Measurements from ENCODE around the gene ZDHHC6. TPM values are rescaled to one million over a fixed set of nuclear protein-coding genes. Genes with fewer than 3 reads are reported as not detected.

ZDHHC6 gene
- total RNA-seq, 1 experiment from 2014 or later, result 88.5 TPM

DNA sequence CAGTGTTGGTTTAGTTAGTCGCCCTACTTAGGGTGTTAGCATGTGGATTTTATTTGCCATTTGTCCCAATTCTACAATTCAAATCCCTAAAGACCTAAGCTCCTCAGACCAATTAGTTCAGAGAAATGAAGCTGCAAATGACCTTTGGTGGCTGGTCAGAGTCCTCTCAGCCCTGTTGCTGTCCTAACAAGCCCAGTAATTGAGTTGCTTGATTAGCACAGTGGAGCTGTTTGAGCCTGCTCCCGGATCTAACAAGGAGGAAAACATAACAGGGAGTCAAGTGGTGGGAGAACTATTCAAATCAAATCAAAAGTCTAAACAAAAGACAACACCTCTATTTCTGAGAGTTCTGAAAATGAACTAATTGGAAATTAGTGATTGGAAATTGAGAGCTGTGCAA, 22.1 kb downstream of the ZDHHC6 start:
- DNase-seq (ENCODE audit: low read depth, low spot score), result no peak
- H3K27me3 ChIP-seq (ENCODE audit: insufficient read depth, low read length), result no peaks in the 10 kb centered on the region
- no peak for ATAC-seq
- H3K9me2 ChIP-seq (ENCODE audit: insufficient read depth), result no peaks in the 10 kb centered on the region
- CTCF ChIA-PET, result interaction anchor here (1.5 to 2.5 kb wide), 2 partner anchors 10 to 109 kb away, joined by 4 to 5 read pairs; no protein-coding TSS in a partner anchor
- no peak overlapping the region for H3K9ac ChIP-seq (ENCODE audit: low read length)
- H3K4me2 ChIP-seq (ENCODE audit: low read length), result no peak overlapping the region
- H3K79me2 ChIP-seq (ENCODE audit: insufficient read depth, low read length), result no peaks in the 10 kb centered on the region
- POLR2A ChIA-PET, result no interaction called here
- H2AFZ ChIP-seq (ENCODE audit: low read depth, low read length, poor library complexity, severe bottlenecking), result no peak overlapping the region
- TF ChIP-seq POLR2AphosphoS5 (IDR thresholded peaks at IDR 0.05; ENCODE audit: low read depth, low read length) (no peak), YY1 (IDR thresholded peaks at IDR 0.05; ENCODE audit: extremely low read depth, insufficient replicate concordance, low read depth, low read length) (no peak), SIN3A (IDR thresholded peaks at IDR 0.05; ENCODE audit: low read depth) (no peak), CBX3 (IDR thresholded peaks at IDR 0.05; ENCODE audit: low read depth) (no peak), EGR1 (IDR thresholded peaks at IDR 0.05; ENCODE audit: low read depth) (no peak), RAD21 (IDR thresholded peaks at IDR 0.05; ENCODE audit: low read depth) (no peak), EZH2 (IDR thresholded peaks at IDR 0.05) (no peak), TCF7L2 (IDR thresholded peaks at IDR 0.05; ENCODE audit: borderline replicate concordance, extremely low read depth, insufficient read depth, insufficient read length) (no peak), CEBPB (IDR thresholded peaks at IDR 0.05; ENCODE audit: low read depth) (no peak), ELF1 (IDR thresholded peaks at IDR 0.05; ENCODE audit: borderline replicate concordance, low read depth) (no peak), FOSL1 (IDR thresholded peaks at IDR 0.05; ENCODE audit: low read depth) (no peak), SP1 (IDR thresholded peaks at IDR 0.05; ENCODE audit: low read depth) (no peak), ZFX (IDR thresholded peaks at IDR 0.05) (no peak), ZNF274 (IDR thresholded peaks at IDR 0.05; ENCODE audit: low read depth, low read length) (no peak)
- TF ChIP-seq, protein P1, sequence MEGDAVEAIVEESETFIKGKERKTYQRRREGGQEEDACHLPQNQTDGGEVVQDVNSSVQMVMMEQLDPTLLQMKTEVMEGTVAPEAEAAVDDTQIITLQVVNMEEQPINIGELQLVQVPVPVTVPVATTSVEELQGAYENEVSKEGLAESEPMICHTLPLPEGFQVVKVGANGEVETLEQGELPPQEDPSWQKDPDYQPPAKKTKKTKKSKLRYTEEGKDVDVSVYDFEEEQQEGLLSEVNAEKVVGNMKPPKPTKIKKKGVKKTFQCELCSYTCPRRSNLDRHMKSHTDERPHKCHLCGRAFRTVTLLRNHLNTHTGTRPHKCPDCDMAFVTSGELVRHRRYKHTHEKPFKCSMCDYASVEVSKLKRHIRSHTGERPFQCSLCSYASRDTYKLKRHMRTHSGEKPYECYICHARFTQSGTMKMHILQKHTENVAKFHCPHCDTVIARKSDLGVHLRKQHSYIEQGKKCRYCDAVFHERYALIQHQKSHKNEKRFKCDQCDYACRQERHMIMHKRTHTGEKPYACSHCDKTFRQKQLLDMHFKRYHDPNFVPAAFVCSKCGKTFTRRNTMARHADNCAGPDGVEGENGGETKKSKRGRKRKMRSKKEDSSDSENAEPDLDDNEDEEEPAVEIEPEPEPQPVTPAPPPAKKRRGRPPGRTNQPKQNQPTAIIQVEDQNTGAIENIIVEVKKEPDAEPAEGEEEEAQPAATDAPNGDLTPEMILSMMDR (IDR thresholded peaks at IDR 0.05 in 2 of 3, conservative IDR thresholded peaks at IDR 0.05 in 1 of 3; ENCODE audit: borderline replicate concordance in 1 of 3, insufficient read depth in 1 of 3, low read depth in 2 of 3, low read length in 2 of 3), result no peak
- TF ChIP-seq, protein P2, sequence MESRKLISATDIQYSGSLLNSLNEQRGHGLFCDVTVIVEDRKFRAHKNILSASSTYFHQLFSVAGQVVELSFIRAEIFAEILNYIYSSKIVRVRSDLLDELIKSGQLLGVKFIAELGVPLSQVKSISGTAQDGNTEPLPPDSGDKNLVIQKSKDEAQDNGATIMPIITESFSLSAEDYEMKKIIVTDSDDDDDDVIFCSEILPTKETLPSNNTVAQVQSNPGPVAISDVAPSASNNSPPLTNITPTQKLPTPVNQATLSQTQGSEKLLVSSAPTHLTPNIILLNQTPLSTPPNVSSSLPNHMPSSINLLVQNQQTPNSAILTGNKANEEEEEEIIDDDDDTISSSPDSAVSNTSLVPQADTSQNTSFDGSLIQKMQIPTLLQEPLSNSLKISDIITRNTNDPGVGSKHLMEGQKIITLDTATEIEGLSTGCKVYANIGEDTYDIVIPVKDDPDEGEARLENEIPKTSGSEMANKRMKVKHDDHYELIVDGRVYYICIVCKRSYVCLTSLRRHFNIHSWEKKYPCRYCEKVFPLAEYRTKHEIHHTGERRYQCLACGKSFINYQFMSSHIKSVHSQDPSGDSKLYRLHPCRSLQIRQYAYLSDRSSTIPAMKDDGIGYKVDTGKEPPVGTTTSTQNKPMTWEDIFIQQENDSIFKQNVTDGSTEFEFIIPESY (IDR thresholded peaks at IDR 0.05; ENCODE audit: extremely low read depth, insufficient replicate concordance, low read length), result no peak
- TF ChIP-seq, protein P3, sequence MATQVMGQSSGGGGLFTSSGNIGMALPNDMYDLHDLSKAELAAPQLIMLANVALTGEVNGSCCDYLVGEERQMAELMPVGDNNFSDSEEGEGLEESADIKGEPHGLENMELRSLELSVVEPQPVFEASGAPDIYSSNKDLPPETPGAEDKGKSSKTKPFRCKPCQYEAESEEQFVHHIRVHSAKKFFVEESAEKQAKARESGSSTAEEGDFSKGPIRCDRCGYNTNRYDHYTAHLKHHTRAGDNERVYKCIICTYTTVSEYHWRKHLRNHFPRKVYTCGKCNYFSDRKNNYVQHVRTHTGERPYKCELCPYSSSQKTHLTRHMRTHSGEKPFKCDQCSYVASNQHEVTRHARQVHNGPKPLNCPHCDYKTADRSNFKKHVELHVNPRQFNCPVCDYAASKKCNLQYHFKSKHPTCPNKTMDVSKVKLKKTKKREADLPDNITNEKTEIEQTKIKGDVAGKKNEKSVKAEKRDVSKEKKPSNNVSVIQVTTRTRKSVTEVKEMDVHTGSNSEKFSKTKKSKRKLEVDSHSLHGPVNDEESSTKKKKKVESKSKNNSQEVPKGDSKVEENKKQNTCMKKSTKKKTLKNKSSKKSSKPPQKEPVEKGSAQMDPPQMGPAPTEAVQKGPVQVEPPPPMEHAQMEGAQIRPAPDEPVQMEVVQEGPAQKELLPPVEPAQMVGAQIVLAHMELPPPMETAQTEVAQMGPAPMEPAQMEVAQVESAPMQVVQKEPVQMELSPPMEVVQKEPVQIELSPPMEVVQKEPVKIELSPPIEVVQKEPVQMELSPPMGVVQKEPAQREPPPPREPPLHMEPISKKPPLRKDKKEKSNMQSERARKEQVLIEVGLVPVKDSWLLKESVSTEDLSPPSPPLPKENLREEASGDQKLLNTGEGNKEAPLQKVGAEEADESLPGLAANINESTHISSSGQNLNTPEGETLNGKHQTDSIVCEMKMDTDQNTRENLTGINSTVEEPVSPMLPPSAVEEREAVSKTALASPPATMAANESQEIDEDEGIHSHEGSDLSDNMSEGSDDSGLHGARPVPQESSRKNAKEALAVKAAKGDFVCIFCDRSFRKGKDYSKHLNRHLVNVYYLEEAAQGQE (IDR thresholded peaks at IDR 0.05; ENCODE audit: low read depth), result no peak
- no peak overlapping the region for H3K4me3 ChIP-seq (replicated peaks in 1 of 2; ENCODE audit: low read depth in 1 of 2, low read length in 2 of 2)
- H3K36me3 ChIP-seq (ENCODE audit: control insufficient read depth in 1 of 2, insufficient read depth in 2 of 2, low read length in 2 of 2), result peaks cover 65 to 70% of the 10 kb centered on the region in 2 experiments
- RAD21 ChIA-PET (ENCODE audit: low non-redundant PET in 1 of 2, low total read pairs in 2 of 2, uncharacterized antibody in 2 of 2, unreplicated experiment in 2 of 2), result interaction anchor here in 1 of 2 experiments (1.3 kb wide), 1 partner anchor 10 kb away, joined by 3 read pairs; no protein-coding TSS in a partner anchor
- intact Hi-C loops (cut with micrococcal nuclease), result no loop called here
- H3K9me3 ChIP-seq (ENCODE audit: control insufficient read depth in 1 of 2, insufficient read depth in 1 of 2, low read depth in 1 of 2, low read length in 2 of 2), result no peaks in the 10 kb centered on the region
- BruUV-seq (replicated peaks), result no TSS peak
- H3K4me1 ChIP-seq (ENCODE audit: control insufficient read depth in 1 of 2, insufficient read depth in 2 of 2, low read length in 2 of 2), result peaks cover 12 to 30% of the 10 kb centered on the region in 2 experiments; a peak in 3 of 4 replicates
- H4K20me1 ChIP-seq (ENCODE audit: insufficient read depth), result no peaks in the 10 kb centered on the region
- H3K27ac ChIP-seq (ENCODE audit: low read depth, low read length), result no peak overlapping the region

Measured in HCT116 (cell line).